Measurements from ENCODE around the gene SPINK4. TPM values are rescaled to one million over a fixed set of nuclear protein-coding genes. Genes with fewer than 3 reads are reported as not detected.

Gene SPINK4
- polyA plus RNA-seq, 1 donor (not counting 4 experiments of a cell fraction or from before 2014, with no cell fraction given): not detected

DNA sequence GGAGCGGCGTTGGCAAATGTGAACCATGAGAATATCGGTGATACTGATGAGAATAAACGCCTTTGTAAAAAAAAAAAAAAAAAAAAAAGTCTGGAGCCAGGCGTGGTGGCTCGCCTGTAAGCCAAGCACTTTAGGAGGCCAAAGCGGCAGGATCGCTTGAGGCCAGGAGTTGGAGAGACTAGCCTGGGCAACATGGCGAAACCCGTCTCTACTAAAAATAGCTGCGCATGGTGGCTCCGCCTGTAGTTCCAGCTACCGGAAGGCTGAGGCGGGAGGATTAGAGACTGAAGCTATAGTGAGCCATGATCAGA lies 49.9 kb downstream of the SPINK4 start:
- Histone ChIP-seq H3K36me3 (ENCODE audit: control insufficient read depth in 2 of 2, extremely low read depth in 1 of 2, insufficient read depth in 2 of 2, low read length in 2 of 2) (peaks cover 9 to 12% of the 10 kb centered on the region in 2 experiments), H3K9me1 (ENCODE audit: control insufficient read depth, extremely low read depth, insufficient read depth, low read length) (no peaks in the 10 kb centered on the region), H3K4me1 (ENCODE audit: control insufficient read depth, extremely low read depth, insufficient read depth, low read length) (no peaks in the 10 kb centered on the region), H3K9me3 (ENCODE audit: control insufficient read depth, low read depth, low read length) (no peaks in the 10 kb centered on the region), H3K27ac (ENCODE audit: control insufficient read depth, insufficient read depth, low read length) (peak overlapping the region; percentile 100), H3K4me3 (ENCODE audit: control insufficient read depth in 2 of 3, extremely low read depth in 1 of 3, insufficient read depth in 2 of 3, low read depth in 1 of 3, low read length in 3 of 3) (peak overlapping the region; percentile 56 to 97 (median 76)), H2AFZ (ENCODE audit: control insufficient read depth, low read length) (peak overlapping the region; percentile 93), H3K27me3 (ENCODE audit: control insufficient read depth, extremely low read depth, insufficient read depth, low read length) (no peaks in the 10 kb centered on the region), H3K79me2 (ENCODE audit: control insufficient read depth, insufficient read depth, low read length) (peaks cover 36% of the 10 kb centered on the region), H3K4me2 (ENCODE audit: control insufficient read depth, extremely low read depth, insufficient read depth, low read depth, low read length) (peak overlapping the region; percentile 66), H3K9ac (ENCODE audit: control insufficient read depth, extremely low read depth, insufficient read depth, low read length) (peak overlapping the region; percentile 100), H4K20me1 (ENCODE audit: control insufficient read depth, extremely low read depth, insufficient read depth, low read length) (no peaks in the 10 kb centered on the region)
- TF ChIP-seq EZH2 (IDR thresholded peaks at IDR 0.05; ENCODE audit: low read length): no peak
- TF ChIP-seq, protein P1, sequence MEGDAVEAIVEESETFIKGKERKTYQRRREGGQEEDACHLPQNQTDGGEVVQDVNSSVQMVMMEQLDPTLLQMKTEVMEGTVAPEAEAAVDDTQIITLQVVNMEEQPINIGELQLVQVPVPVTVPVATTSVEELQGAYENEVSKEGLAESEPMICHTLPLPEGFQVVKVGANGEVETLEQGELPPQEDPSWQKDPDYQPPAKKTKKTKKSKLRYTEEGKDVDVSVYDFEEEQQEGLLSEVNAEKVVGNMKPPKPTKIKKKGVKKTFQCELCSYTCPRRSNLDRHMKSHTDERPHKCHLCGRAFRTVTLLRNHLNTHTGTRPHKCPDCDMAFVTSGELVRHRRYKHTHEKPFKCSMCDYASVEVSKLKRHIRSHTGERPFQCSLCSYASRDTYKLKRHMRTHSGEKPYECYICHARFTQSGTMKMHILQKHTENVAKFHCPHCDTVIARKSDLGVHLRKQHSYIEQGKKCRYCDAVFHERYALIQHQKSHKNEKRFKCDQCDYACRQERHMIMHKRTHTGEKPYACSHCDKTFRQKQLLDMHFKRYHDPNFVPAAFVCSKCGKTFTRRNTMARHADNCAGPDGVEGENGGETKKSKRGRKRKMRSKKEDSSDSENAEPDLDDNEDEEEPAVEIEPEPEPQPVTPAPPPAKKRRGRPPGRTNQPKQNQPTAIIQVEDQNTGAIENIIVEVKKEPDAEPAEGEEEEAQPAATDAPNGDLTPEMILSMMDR (optimal IDR thresholded peaks at IDR 0.05 in 1 of 3, IDR thresholded peaks at IDR 0.05 in 1 of 3, conservative IDR thresholded peaks at IDR 0.05 in 1 of 3; ENCODE audit: extremely low read depth in 1 of 3, insufficient read depth in 2 of 3, low read length in 3 of 3): no peak
- no peak for DNase-seq (ENCODE audit: low read depth, low spot score)
- dilution Hi-C loops (cut with MboI; ENCODE audit: extremely low pct_ligation_motif_present, low sequenced_read_pairs): no loop called here
- no peak for FAIRE-seq

DNA sequence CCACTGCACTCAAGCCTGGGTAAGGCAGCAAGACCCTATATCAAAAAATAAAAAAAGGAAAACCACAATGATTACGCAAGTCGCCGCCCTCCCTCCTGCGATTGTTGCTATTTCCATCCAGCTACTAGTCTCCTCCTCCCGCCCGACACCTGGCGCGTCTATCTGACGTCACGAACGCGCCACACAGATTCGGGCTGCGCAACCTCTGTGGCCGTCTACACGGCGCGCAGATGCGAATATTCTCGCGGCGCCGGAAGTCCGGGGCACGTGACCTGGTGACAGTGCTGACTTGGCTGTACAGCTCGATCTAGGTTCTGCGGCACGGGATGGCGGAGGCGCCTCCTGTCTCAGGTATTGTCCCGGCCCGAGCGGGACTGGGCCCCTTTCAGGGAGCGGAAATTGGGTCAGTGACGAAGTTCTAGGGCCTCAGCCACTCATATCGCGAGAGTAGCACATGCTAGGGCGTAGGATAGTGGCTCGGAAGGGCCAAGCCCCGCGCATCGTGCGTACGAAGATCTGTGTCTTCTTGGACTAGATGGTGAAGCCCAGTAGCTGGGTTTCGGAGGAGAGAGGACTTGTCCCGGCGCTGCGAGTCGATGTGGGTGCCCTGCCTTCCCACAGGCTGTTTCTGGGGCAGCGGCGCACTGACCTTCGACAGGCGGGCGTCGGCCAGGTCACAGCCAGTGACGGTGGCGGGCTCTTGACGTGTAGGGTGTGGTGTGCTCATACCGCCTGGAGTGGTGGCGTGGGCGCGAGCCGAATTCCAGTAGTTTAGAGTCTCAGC lies 50.5 kb downstream of the SPINK4 start, which contains the start of gene NFX1:
NFX1 (plus strand) TSS at position 270 of the 784 bp plus-strand sequence; CDS start at position 327, 57 bp downstream.
- FAIRE-seq: peak; percentile 81
- H4K20me1 ChIP-seq (ENCODE audit: control insufficient read depth, extremely low read depth, insufficient read depth, low read length): no peaks in the 10 kb centered on the region
- TF ChIP-seq, protein P1 (optimal IDR thresholded peaks at IDR 0.05 in 1 of 3, IDR thresholded peaks at IDR 0.05 in 1 of 3, conservative IDR thresholded peaks at IDR 0.05 in 1 of 3; ENCODE audit: extremely low read depth in 1 of 3, insufficient read depth in 2 of 3, low read length in 3 of 3): no peak
- DNase-seq (ENCODE audit: low read depth, low spot score): peak; percentile 87
- no peaks in the 10 kb centered on the region for H3K4me1 ChIP-seq (ENCODE audit: control insufficient read depth, extremely low read depth, insufficient read depth, low read length)
- peak within 1 kb of the TSS; percentile 100 for H3K9ac ChIP-seq (ENCODE audit: control insufficient read depth, extremely low read depth, insufficient read depth, low read length)
- H3K9me3 ChIP-seq (ENCODE audit: control insufficient read depth, low read depth, low read length): no peaks in the 10 kb centered on the region
- peak within 1 kb of the TSS; percentile 66 for H3K4me2 ChIP-seq (ENCODE audit: control insufficient read depth, extremely low read depth, insufficient read depth, low read depth, low read length)
- H3K36me3 ChIP-seq (ENCODE audit: control insufficient read depth in 2 of 2, extremely low read depth in 1 of 2, insufficient read depth in 2 of 2, low read length in 2 of 2): peaks cover 10 to 18% of the 10 kb centered on the region in 2 experiments
- H3K79me2 ChIP-seq (ENCODE audit: control insufficient read depth, insufficient read depth, low read length): peaks cover 41% of the 10 kb centered on the region
- peak within 1 kb of the TSS; percentile 56 to 97 (median 76) for H3K4me3 ChIP-seq (ENCODE audit: control insufficient read depth in 2 of 3, extremely low read depth in 1 of 3, insufficient read depth in 2 of 3, low read depth in 1 of 3, low read length in 3 of 3)
- H2AFZ ChIP-seq (ENCODE audit: control insufficient read depth, low read length): peak within 1 kb of the TSS; percentile 93
- no peaks in the 10 kb centered on the region for H3K27me3 ChIP-seq (ENCODE audit: control insufficient read depth, extremely low read depth, insufficient read depth, low read length)
- H3K27ac ChIP-seq (ENCODE audit: control insufficient read depth, insufficient read depth, low read length): peak within 1 kb of the TSS; percentile 100
- H3K9me1 ChIP-seq (ENCODE audit: control insufficient read depth, extremely low read depth, insufficient read depth, low read length): no peaks in the 10 kb centered on the region
- dilution Hi-C loops (cut with MboI; ENCODE audit: extremely low pct_ligation_motif_present, low sequenced_read_pairs): no loop called here
